Measurements from ENCODE around the gene RET.

Gene RET

GRCh38 chr10:43048301-43049051, 28.4 kb upstream of the RET start:
- Histone ChIP-seq H2AFZ (ENCODE audit: low read depth, low read length) (no peak overlapping the region), H3K4me1 (ENCODE audit: insufficient read depth, low read length) (no peaks in the 10 kb centered on the region), H3K27me3 (ENCODE audit: insufficient read depth, low read length) (peaks cover 3% of the 10 kb centered on the region), H3K36me3 (ENCODE audit: insufficient read depth, low read length) (no peaks in the 10 kb centered on the region), H3K9me3 (ENCODE audit: low read length) (no peaks in the 10 kb centered on the region), H3K4me3 (ENCODE audit: low read length) (no peak overlapping the region)

- Histone ChIP-seq H3K4me1 (ENCODE audit: insufficient read depth, low read length) (no peaks in the 10 kb centered on the region), H3K4me3 (ENCODE audit: low read length) (no peak overlapping the region), H3K27me3 (ENCODE audit: insufficient read depth, low read length) (peaks cover 3% of the 10 kb centered on the region), H3K36me3 (ENCODE audit: insufficient read depth, low read length) (no peaks in the 10 kb centered on the region), H3K9me3 (ENCODE audit: low read length) (no peaks in the 10 kb centered on the region), H2AFZ (ENCODE audit: low read depth, low read length) (no peak overlapping the region)
Measured at GRCh38 chr10:43049081-43049551, 27.8 kb upstream of the RET start.

DNA sequence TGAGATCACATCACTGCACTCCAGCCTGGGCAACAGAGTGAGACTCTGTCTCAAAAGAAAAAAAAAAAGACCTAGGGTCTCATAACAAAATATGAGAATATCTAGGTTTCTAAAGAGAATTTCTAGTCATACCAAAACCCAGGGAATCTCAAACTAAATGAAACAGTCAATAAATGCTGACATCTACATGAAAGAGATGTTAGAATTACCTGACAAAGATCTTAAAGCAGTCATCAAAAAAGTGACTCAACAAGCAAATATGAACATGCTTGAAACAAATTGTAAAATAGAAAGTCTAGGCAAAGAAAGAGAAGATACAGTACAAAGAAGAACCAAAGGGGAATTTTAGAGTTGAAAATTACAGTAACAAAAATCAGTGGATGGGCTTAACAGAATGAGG, 26.9 kb upstream of the RET start:
- Histone ChIP-seq H3K9me3 (ENCODE audit: low read length) (no peaks in the 10 kb centered on the region), H2AFZ (ENCODE audit: low read depth, low read length) (no peak overlapping the region), H3K4me1 (ENCODE audit: insufficient read depth, low read length) (no peaks in the 10 kb centered on the region)

GRCh38 chr10:43053825-43054224, 23.0 kb upstream of the RET start:
- Histone ChIP-seq H3K36me3 (ENCODE audit: insufficient read depth, low read length) (no peaks in the 10 kb centered on the region), H3K9me3 (ENCODE audit: low read length) (no peaks in the 10 kb centered on the region), H3K27me3 (ENCODE audit: insufficient read depth, low read length) (no peaks in the 10 kb centered on the region), H3K4me3 (ENCODE audit: low read length) (no peak overlapping the region), H3K4me1 (ENCODE audit: insufficient read depth, low read length) (no peaks in the 10 kb centered on the region), H2AFZ (ENCODE audit: low read depth, low read length) (no peak overlapping the region)

More for the DNA sequence above, 26.9 kb upstream of the RET start:
- H3K4me3 ChIP-seq (ENCODE audit: low read length): no peak overlapping the region
- H3K27me3 ChIP-seq (ENCODE audit: insufficient read depth, low read length): peaks cover 3% of the 10 kb centered on the region
- no peaks in the 10 kb centered on the region for H3K36me3 ChIP-seq (ENCODE audit: insufficient read depth, low read length)

- no peaks in the 10 kb centered on the region for H3K4me1 ChIP-seq (ENCODE audit: insufficient read depth, low read length)
- no peak overlapping the region for H2AFZ ChIP-seq (ENCODE audit: low read depth, low read length)
- no peaks in the 10 kb centered on the region for H3K9me3 ChIP-seq (ENCODE audit: low read length)
Measured at GRCh38 chr10:43054593-43054992, 22.3 kb upstream of the RET start.

GRCh38 chr10:43055217-43055616, 21.7 kb upstream of the RET start:
- H3K27me3 ChIP-seq (ENCODE audit: insufficient read depth, low read length): no peaks in the 10 kb centered on the region
- H3K4me1 ChIP-seq (ENCODE audit: insufficient read depth, low read length): no peaks in the 10 kb centered on the region
- no peaks in the 10 kb centered on the region for H3K9me3 ChIP-seq (ENCODE audit: low read length)
- no peaks in the 10 kb centered on the region for H3K36me3 ChIP-seq (ENCODE audit: insufficient read depth, low read length)
- no peak overlapping the region for H2AFZ ChIP-seq (ENCODE audit: low read depth, low read length)
- no peak overlapping the region for H3K4me3 ChIP-seq (ENCODE audit: low read length)

More at GRCh38 chr10:43054593-43054992, 22.3 kb upstream of the RET start:
- no peaks in the 10 kb centered on the region for H3K36me3 ChIP-seq (ENCODE audit: insufficient read depth, low read length)
- no peaks in the 10 kb centered on the region for H3K27me3 ChIP-seq (ENCODE audit: insufficient read depth, low read length)
- H3K4me3 ChIP-seq (ENCODE audit: low read length): no peak overlapping the region

DNA sequence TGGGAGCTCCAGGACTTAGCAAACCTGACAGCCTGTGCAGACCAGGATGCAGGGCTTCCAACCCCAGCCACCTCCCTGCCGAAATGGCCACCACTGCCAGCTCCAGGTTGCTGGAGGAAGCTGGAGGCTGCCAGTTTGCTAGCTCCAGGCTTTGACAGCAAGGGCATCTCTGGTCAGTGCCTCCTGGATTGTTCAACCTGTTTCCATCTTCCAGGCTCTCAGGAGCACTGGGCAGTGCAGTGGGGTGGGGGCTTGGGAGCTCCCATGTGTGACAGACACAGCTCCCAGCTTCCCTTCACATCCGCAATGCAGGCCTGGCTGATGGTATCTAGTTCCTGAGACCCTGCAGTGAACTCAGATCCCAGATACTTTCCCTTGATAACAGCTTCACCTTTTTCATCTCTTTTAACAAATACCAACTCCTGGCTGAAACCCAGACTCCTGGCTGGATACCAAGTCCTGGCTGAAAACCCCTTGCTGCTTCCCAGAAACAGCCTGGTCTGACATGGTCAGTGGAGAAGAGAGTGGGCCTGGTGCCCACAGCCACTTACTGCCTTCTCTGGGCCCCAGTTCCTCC, 20.8 kb upstream of the RET start:
- no peaks in the 10 kb centered on the region for H3K27me3 ChIP-seq (ENCODE audit: insufficient read depth, low read length)
- H3K4me1 ChIP-seq (ENCODE audit: insufficient read depth, low read length): no peaks in the 10 kb centered on the region
- H3K36me3 ChIP-seq (ENCODE audit: insufficient read depth, low read length): no peaks in the 10 kb centered on the region
- no peaks in the 10 kb centered on the region for H3K9me3 ChIP-seq (ENCODE audit: low read length)
- H2AFZ ChIP-seq (ENCODE audit: low read depth, low read length): no peak overlapping the region
- H3K4me3 ChIP-seq (ENCODE audit: low read length): no peak overlapping the region

DNA sequence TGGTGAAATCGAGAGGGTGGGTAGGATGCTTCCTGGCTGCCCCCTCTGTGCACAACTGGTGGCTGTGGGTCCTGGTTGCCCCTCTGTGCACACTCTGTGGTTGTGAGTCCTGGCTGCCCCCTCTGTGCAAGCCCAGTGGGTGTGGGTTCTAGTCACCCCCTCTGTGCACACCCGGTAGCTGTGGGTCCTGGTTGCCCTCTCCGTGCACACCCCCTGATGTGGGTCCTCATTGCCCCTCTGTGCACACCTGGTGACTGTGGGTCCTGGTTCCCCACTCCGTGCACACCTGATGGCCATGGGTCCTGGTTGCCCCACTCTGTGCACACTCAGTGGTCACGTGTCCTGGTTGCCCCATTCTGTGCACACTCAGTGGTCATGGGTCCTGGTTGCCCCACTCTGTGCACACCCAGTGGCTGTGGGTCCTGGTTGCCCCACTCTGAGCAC, 20.3 kb upstream of the RET start:
- H2AFZ ChIP-seq (ENCODE audit: low read depth, low read length): no peak overlapping the region
- no peaks in the 10 kb centered on the region for H3K4me1 ChIP-seq (ENCODE audit: insufficient read depth, low read length)
- no peaks in the 10 kb centered on the region for H3K36me3 ChIP-seq (ENCODE audit: insufficient read depth, low read length)
- H3K4me3 ChIP-seq (ENCODE audit: low read length): no peak overlapping the region
- no peaks in the 10 kb centered on the region for H3K9me3 ChIP-seq (ENCODE audit: low read length)
- H3K27me3 ChIP-seq (ENCODE audit: insufficient read depth, low read length): no peaks in the 10 kb centered on the region

DNA sequence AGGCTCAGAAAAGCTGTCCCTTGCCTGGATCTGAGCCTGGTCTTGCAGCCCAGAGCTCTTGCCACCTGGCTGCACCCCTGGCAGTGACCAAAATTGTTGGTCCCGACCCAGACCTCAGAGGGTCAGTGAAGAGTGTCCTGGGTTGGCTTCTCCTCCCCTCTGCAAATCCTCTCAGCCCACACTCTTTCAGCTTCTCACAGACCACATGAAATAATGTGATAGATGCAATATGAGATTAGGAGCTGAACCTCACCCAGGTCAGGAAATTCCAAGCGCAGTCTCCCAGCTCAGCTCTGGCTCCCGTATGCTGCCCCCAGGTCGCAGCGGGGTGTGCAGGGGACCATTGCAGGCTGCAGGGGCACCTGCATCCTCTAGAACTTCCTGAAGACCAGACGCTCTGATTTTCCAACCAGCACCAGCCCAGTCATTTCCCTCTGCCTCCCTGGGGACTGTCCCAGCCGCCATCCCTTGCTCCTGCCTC, 19.6 kb upstream of the RET start:
- H2AFZ ChIP-seq (ENCODE audit: low read depth, low read length): no peak overlapping the region
- H3K9me3 ChIP-seq (ENCODE audit: low read length): no peaks in the 10 kb centered on the region
- H3K27me3 ChIP-seq (ENCODE audit: insufficient read depth, low read length): no peaks in the 10 kb centered on the region
- no peak overlapping the region for H3K4me3 ChIP-seq (ENCODE audit: low read length)
- H3K4me1 ChIP-seq (ENCODE audit: insufficient read depth, low read length): no peaks in the 10 kb centered on the region
- no peaks in the 10 kb centered on the region for H3K36me3 ChIP-seq (ENCODE audit: insufficient read depth, low read length)

- H3K27me3 ChIP-seq (ENCODE audit: insufficient read depth, low read length): no peaks in the 10 kb centered on the region
- no peaks in the 10 kb centered on the region for H3K4me1 ChIP-seq (ENCODE audit: insufficient read depth, low read length)
- H3K4me3 ChIP-seq (ENCODE audit: low read length): no peak overlapping the region
Measured at GRCh38 chr10:43057831-43058340, 19.0 kb upstream of the RET start.

GRCh38 chr10:43058716-43059335, 18.0 kb upstream of the RET start:
- H3K4me1 ChIP-seq (ENCODE audit: insufficient read depth, low read length): no peaks in the 10 kb centered on the region
- H3K36me3 ChIP-seq (ENCODE audit: insufficient read depth, low read length): no peaks in the 10 kb centered on the region
- no peak overlapping the region for H2AFZ ChIP-seq (ENCODE audit: low read depth, low read length)
- H3K27me3 ChIP-seq (ENCODE audit: insufficient read depth, low read length): no peaks in the 10 kb centered on the region
- no peaks in the 10 kb centered on the region for H3K9me3 ChIP-seq (ENCODE audit: low read length)
- H3K4me3 ChIP-seq (ENCODE audit: low read length): no peak overlapping the region

More at GRCh38 chr10:43057831-43058340, 19.0 kb upstream of the RET start:
- H2AFZ ChIP-seq (ENCODE audit: low read depth, low read length): no peak overlapping the region
- H3K9me3 ChIP-seq (ENCODE audit: low read length): no peaks in the 10 kb centered on the region
- no peaks in the 10 kb centered on the region for H3K36me3 ChIP-seq (ENCODE audit: insufficient read depth, low read length)

- Histone ChIP-seq H3K4me1 (ENCODE audit: insufficient read depth, low read length) (no peaks in the 10 kb centered on the region), H3K4me3 (ENCODE audit: low read length) (no peak overlapping the region), H2AFZ (ENCODE audit: low read depth, low read length) (no peak overlapping the region), H3K36me3 (ENCODE audit: insufficient read depth, low read length) (no peaks in the 10 kb centered on the region), H3K9me3 (ENCODE audit: low read length) (no peaks in the 10 kb centered on the region), H3K27me3 (ENCODE audit: insufficient read depth, low read length) (no peaks in the 10 kb centered on the region)
Measured at GRCh38 chr10:43059336-43059720, 17.5 kb upstream of the RET start.

GRCh38 chr10:43059828-43060227, 17.0 kb upstream of the RET start:
- Histone ChIP-seq H3K4me3 (ENCODE audit: low read length) (no peak overlapping the region), H3K9me3 (ENCODE audit: low read length) (no peaks in the 10 kb centered on the region), H3K36me3 (ENCODE audit: insufficient read depth, low read length) (no peaks in the 10 kb centered on the region), H2AFZ (ENCODE audit: low read depth, low read length) (no peak overlapping the region), H3K27me3 (ENCODE audit: insufficient read depth, low read length) (no peaks in the 10 kb centered on the region), H3K4me1 (ENCODE audit: insufficient read depth, low read length) (no peaks in the 10 kb centered on the region)

All from neuron (in vitro differentiated cells).